ENCODE results near the gene ANKH.

Gene ANKH

GRCh38 chr5:14760548-14761002 lies 111.0 kb downstream of the ANKH start:
- DNase-seq (ENCODE audit: low read depth in 2 of 2), result no peak

GRCh38 chr5:14759744-14760547 lies 111.6 kb downstream of the ANKH start:
- DNase-seq (ENCODE audit: low read depth in 2 of 2), result no peak

- DNase-seq (ENCODE audit: low read depth in 2 of 2), result no peak
Observed at GRCh38 chr5:14757850-14758249, 113.7 kb downstream of the ANKH start.

GRCh38 chr5:14756478-14756877 lies 115.1 kb downstream of the ANKH start:
- DNase-seq (ENCODE audit: low read depth in 2 of 2), result no peak

GRCh38 chr5:14753947-14754346 lies 117.6 kb downstream of the ANKH start:
- DNase-seq (ENCODE audit: low read depth in 2 of 2), result no peak

- no peak for DNase-seq (ENCODE audit: low read depth in 2 of 2)
Observed at GRCh38 chr5:14753292-14753691, 118.3 kb downstream of the ANKH start.

- no peak for DNase-seq (ENCODE audit: low read depth in 2 of 2)
Observed at GRCh38 chr5:14752497-14753071, 119.0 kb downstream of the ANKH start.

GRCh38 chr5:14750712-14751111 lies 120.9 kb downstream of the ANKH start:
- DNase-seq (ENCODE audit: low read depth in 2 of 2), result no peak

- DNase-seq (ENCODE audit: low read depth in 2 of 2), result no peak
Observed at GRCh38 chr5:14749579-14750101, 121.9 kb downstream of the ANKH start.

GRCh38 chr5:14748180-14748900 lies 123.2 kb downstream of the ANKH start:
- DNase-seq (ENCODE audit: low read depth in 2 of 2), result no peak

- DNase-seq (ENCODE audit: low read depth in 2 of 2), result peak; percentile 6
Observed at GRCh38 chr5:14745753-14746152, 125.8 kb downstream of the ANKH start.

GRCh38 chr5:14745188-14745563 lies 126.4 kb downstream of the ANKH start:
- no peak for DNase-seq (ENCODE audit: low read depth in 2 of 2)

- DNase-seq (ENCODE audit: low read depth in 2 of 2), result no peak
Observed at GRCh38 chr5:14744296-14745187, 127.0 kb downstream of the ANKH start.

GRCh38 chr5:14743601-14744295 lies 127.8 kb downstream of the ANKH start:
- DNase-seq (ENCODE audit: low read depth in 2 of 2), result no peak

- no peak for DNase-seq (ENCODE audit: low read depth in 2 of 2)
Observed at GRCh38 chr5:14742498-14742897, 129.1 kb downstream of the ANKH start.

GRCh38 chr5:14741801-14742440 lies 129.7 kb downstream of the ANKH start:
- DNase-seq (ENCODE audit: low read depth in 2 of 2), result no peak

GRCh38 chr5:14741131-14741530 lies 130.4 kb downstream of the ANKH start:
- DNase-seq (ENCODE audit: low read depth in 2 of 2), result no peak

GRCh38 chr5:14739981-14740380 lies 131.6 kb downstream of the ANKH start:
- no peak for DNase-seq (ENCODE audit: low read depth in 2 of 2)

- no peak for DNase-seq (ENCODE audit: low read depth in 2 of 2)
Observed at GRCh38 chr5:14739538-14739937, 132.0 kb downstream of the ANKH start.

- DNase-seq (ENCODE audit: low read depth in 2 of 2), result no peak
Observed at GRCh38 chr5:14738050-14738449, 133.5 kb downstream of the ANKH start.
